DMS53 treated with DMSO at 0.1 percent for 48 hours (cell line): ENCODE results near the gene HPCAL1.

Experiments
- DNase-seq: peaks from one replicate; lab custom pipeline; 2025; ENCODE audit not compliant: unreplicated experiment; lab: John Stamatoyannopoulos, UW

HPCAL1 gene

GRCh38 chr2:10368491-10369231, 66.0 kb downstream of the HPCAL1 start:
- no peak for DNase-seq

GRCh38 chr2:10369269-10370255, 66.9 kb downstream of the HPCAL1 start:
- DNase-seq = no peak

GRCh38 chr2:10370390-10370789, 67.7 kb downstream of the HPCAL1 start:
- no peak for DNase-seq

DNA sequence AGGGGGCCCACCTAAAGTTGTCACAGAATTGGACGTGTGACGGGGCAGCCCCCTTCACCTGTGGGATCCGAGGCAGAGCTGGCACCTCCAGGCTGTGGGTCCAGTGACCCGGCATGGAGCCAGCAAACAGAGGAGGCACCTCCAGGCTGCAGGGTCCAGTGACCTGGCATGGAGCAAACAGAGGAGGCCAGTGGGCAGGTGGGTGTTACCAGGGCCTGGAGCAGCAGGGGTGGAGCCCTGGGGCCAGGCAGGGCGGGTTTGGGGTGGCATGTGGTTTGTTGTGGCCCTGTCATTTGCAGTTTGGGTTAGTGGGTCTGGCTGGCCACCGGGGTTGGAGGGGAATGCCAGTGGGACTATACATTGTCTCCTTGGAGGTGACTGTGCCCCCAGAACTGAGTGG, 68.2 kb downstream of the HPCAL1 start:
- DNase-seq = no peak

DNA sequence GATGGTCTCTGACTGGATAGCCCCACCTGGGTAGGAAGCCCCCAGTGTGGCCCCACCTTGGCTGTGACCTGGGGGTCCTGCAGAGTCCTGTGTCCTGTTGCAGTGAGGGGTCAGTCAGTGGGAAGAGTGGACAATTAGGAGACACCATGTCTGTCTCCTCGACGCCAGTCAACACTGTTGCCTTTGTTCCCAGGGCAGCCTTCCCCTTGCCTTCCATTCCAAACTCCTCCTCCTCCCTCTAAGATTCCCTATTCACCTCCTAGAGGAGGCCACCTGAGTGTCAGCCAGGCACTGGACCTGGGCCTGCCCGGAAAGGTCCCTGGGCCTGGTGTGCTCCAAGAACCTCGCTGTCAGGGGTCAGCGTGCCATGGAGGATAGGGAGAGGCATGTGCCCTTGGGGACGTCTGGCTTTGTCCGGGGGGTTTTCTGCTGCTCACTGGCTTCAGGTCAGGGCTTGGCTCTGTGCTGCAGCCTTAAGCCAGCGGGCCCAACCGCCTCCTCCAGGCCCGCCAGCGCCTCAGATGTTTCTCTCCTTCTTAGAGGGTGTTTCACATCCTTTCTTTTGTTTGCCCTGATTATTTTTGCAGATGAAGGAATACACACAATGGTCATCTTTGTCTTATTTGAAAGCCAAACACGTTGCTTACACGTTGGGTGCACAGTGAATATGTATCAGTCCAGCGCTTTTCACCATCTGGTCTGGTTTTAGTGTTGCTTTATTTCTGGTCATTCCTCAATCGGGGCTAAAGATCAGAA, 68.9 kb downstream of the HPCAL1 start:
- DNase-seq = no peak

DNA sequence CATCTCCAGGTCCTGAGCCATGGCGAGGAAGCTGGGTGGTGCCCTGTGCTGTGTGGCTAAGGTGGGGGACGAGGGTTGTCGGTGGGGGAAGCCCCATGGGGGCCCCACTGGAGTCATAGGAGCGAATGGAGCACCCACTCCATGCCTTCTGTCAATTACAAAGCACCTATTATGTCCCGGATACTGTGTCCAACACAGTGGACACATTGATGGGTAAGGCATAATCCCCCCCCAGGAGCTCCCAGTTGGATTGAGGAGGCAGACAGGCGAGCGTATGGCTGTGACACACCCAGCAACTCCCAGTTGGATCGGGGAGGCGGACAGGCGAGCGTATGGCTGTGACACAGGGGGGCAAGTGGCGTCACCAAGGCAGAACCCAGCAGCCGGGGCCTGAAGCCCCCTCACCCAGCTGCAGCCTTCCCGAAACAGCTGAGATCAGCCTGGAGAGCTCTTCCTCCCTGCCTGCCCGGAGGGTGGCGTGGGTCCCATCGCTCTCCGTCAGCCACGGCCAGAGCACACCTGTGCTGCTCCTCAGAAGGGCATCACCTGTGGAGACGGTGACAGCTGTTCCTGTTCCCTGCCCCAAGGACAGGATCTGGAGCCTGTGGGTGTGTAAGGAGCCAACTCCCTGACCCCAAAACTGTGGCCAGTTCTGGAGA, 69.6 kb downstream of the HPCAL1 start:
- no peak for DNase-seq

DNA sequence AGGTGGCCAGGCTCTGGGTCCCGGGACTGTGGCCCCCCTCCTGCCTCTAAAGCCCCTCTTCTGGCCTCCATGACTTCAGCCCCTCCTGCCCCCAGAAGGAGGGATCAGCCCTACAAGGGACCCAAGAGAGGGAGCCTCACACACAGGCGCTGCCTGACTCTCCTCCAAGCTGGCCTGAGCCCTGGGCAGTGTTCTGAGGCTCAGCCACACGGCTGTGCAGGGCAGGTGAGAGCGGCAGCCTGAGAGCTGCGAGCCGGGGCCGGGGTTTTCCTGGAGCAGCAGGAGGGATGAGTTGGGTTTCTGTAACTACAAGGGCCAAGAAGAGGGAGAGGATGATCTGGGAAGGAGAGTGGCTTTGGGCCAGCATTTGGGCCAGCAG, 70.1 kb downstream of the HPCAL1 start:
- DNase-seq = no peak

- no peak for DNase-seq
These were observed 71.2 kb downstream of the HPCAL1 start for GRCh38 chr2:10373931-10374330.

DNA sequence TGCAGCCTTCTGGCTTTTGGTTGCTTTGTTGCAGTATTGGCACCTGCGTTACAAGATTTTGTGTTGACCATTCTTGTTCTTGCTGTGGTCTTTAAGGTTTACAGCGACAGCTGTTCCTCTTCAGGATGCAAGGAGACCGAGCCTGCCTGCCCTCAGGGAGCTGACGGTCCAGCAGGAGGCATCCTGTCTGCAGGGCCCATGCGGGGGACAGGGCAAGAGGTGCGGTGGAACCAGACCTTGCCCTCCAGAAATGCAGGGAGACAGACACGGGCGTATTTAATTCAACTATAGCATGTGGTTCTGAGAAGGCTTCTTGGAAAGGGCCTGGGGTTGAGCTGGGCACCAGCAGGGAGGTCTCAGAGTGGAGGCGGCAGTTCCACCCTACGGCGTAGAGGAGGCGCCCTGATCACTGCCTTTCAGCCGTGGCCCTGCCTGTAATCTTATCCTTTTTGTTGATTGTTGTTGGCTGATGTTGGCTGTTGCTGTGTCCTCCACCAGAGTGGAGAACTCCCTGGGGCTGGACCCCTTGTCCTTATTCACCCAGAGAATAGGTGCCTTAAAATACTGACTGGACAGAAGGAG, 71.7 kb downstream of the HPCAL1 start:
- DNase-seq = no peak

GRCh38 chr2:10375570-10376281, 73.0 kb downstream of the HPCAL1 start:
- DNase-seq = no peak

- peak; percentile 16 for DNase-seq
These were observed 74.5 kb downstream of the HPCAL1 start for GRCh38 chr2:10377052-10377746.

- DNase-seq = no peak
These were observed 75.0 kb downstream of the HPCAL1 start for GRCh38 chr2:10377747-10378085.

DNA sequence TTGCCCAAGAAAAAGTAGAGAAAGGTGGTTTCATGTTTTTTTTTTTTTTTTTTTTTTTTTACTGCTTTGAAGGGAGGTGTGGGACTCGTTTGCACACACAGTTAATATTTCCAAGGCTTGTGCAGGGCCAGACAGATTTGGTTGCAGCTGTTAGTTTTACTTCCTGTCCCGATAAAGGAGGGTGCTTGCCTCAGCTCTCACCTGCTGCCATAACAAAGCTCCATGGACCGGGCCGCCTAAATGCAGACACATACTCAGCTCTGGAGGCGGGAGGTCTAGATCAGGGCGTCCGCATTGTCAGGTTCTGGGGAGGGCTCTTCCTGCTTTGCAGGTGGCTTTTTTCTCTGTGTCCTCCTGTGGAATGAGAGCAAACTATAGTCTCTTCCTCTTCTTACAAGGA, 75.5 kb downstream of the HPCAL1 start:
- DNase-seq = peak; percentile 28

GRCh38 chr2:10380048-10380926, 77.6 kb downstream of the HPCAL1 start:
- no peak for DNase-seq

GRCh38 chr2:10381997-10382353, 79.3 kb downstream of the HPCAL1 start:
- DNase-seq = no peak

DNA sequence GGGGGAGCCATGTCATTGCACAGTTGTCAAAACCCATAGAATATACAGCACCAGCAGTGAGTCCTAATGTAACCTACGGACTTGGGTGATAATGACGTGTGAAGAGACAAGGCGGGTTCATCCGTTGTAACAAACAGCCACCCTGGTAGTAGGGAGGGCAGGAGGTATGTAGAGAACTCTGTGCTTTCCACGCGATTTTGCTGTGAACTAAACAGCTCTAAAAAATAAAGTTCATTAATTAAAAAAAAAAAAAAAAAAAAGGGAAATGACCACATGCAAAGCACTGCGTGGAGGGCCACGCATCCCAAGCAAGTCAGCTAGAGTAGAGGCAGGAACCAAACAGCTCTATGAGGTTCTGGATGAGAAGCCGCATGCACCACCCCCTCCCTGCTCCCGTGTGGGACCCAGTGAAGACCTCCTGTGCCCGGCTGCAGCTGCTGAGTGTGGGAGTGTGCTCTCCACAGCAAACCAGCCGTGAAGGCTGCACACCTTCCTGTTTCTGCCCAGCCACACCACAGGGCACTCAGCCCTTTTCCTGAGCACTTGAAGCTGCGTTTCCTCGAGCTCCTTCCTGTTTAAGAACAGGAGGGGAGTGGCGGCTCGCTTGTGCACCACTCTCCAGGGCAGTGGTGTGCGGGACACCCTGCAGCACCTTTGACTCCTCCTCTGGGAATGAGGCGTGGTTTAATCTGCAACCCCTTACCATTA, 79.8 kb downstream of the HPCAL1 start:
- peak; percentile 83 for DNase-seq

GRCh38 chr2:10383960-10384734, 81.4 kb downstream of the HPCAL1 start:
- no peak for DNase-seq
